ENCODE measurements around the gene PLD1.

The PLD1 gene

DNA sequence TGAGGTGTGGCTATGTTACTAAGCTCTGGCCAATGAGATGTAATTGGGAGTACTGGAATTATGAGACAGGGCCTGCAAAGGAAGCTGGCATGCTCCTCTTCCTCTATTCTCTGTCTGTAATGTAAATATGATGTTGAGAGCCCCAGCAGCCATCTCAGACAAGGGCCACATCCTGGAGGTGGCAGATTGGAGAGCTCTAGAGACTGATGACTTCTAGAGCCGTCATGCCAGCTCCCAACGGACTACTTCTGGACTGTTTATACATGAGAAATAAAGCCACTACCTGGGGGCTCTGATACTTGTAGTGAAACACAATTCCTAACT is 19.7 kb downstream of the PLD1 start:
- TF ChIP-seq, protein P1, sequence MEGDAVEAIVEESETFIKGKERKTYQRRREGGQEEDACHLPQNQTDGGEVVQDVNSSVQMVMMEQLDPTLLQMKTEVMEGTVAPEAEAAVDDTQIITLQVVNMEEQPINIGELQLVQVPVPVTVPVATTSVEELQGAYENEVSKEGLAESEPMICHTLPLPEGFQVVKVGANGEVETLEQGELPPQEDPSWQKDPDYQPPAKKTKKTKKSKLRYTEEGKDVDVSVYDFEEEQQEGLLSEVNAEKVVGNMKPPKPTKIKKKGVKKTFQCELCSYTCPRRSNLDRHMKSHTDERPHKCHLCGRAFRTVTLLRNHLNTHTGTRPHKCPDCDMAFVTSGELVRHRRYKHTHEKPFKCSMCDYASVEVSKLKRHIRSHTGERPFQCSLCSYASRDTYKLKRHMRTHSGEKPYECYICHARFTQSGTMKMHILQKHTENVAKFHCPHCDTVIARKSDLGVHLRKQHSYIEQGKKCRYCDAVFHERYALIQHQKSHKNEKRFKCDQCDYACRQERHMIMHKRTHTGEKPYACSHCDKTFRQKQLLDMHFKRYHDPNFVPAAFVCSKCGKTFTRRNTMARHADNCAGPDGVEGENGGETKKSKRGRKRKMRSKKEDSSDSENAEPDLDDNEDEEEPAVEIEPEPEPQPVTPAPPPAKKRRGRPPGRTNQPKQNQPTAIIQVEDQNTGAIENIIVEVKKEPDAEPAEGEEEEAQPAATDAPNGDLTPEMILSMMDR (IDR thresholded peaks at IDR 0.05; ENCODE audit: low read depth, low read length): no peak
- TF ChIP-seq POLR2A (IDR thresholded peaks at IDR 0.05; ENCODE audit: extremely low read depth, insufficient read length) (no peak), MYC (IDR thresholded peaks at IDR 0.05; ENCODE audit: low read depth, low read length) (no peak)
- TF ChIP-seq, protein P2, sequence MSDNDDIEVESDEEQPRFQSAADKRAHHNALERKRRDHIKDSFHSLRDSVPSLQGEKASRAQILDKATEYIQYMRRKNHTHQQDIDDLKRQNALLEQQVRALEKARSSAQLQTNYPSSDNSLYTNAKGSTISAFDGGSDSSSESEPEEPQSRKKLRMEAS (IDR thresholded peaks at IDR 0.05; ENCODE audit: low read depth, low read length): no peak
- DNase-seq (ENCODE audit: low read depth): no peak
- H3K4me3 ChIP-seq (ENCODE audit: low read depth, low read length): no peak overlapping the region

DNA sequence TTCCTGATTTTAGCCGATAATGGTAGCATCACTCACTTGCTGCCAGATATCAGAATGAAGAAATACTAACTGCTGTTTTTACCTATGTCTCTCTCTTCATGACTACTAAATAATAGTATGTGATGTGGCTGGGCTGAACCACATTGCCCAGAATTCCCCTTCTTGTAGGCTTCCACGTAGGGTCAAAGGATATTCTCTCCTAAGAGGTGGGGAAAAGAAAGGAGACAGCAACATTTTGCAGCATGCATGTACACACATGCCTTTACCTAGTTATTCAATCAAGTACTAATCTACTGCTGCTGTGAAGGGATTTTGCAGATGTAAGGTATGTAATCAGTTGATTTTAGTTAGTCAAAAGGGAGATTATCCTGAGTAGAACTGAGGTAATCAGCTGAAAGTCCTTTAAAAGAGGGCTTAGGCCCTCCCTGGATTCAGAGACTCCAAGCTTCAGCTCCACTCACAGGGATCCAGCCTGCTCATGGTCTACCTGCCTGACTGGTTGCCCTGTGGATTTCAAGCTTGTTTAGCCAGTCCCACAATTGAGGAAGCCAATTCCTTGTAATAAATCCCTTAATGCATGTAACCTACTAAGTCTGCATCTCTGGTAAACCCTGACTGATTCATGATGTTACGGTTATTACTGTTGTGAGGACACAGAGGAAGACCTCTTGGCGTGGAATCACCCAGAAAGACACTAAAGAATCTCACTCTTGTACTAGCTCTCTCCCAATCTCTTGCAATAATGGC is 20.4 kb downstream of the PLD1 start:
- no peak for DNase-seq (ENCODE audit: low read depth)
- no peak overlapping the region for H3K4me3 ChIP-seq (ENCODE audit: low read depth, low read length)
- TF ChIP-seq, protein P1 (IDR thresholded peaks at IDR 0.05; ENCODE audit: low read depth, low read length): no peak
- no peak for TF ChIP-seq MYC (IDR thresholded peaks at IDR 0.05; ENCODE audit: low read depth, low read length)
- TF ChIP-seq, protein P2 (IDR thresholded peaks at IDR 0.05; ENCODE audit: low read depth, low read length): no peak
- TF ChIP-seq POLR2A (IDR thresholded peaks at IDR 0.05; ENCODE audit: extremely low read depth, insufficient read length): no peak

- DNase-seq (ENCODE audit: low read depth): peak; percentile 66
- H3K4me3 ChIP-seq (ENCODE audit: low read depth, low read length): no peak overlapping the region
- TF ChIP-seq, protein P1 (IDR thresholded peaks at IDR 0.05; ENCODE audit: low read depth, low read length): no peak
- TF ChIP-seq POLR2A (IDR thresholded peaks at IDR 0.05; ENCODE audit: extremely low read depth, insufficient read length) (no peak), MYC (IDR thresholded peaks at IDR 0.05; ENCODE audit: low read depth, low read length) (no peak)
- TF ChIP-seq, protein P2 (IDR thresholded peaks at IDR 0.05; ENCODE audit: low read depth, low read length): no peak; the same call in 1 of the 2 replicates
These were observed 21.5 kb downstream of the PLD1 start for GRCh38 chr3:171788546-171789351.

- no peak for DNase-seq (ENCODE audit: low read depth)
- TF ChIP-seq, protein P1 (IDR thresholded peaks at IDR 0.05; ENCODE audit: low read depth, low read length): no peak
- TF ChIP-seq, protein P2 (IDR thresholded peaks at IDR 0.05; ENCODE audit: low read depth, low read length): no peak
- no peak for TF ChIP-seq POLR2A (IDR thresholded peaks at IDR 0.05; ENCODE audit: extremely low read depth, insufficient read length)
- no peak overlapping the region for H3K4me3 ChIP-seq (ENCODE audit: low read depth, low read length)
These were observed 23.3 kb downstream of the PLD1 start for GRCh38 chr3:171786997-171787396.

- DNase-seq (ENCODE audit: low read depth): no peak
- H3K4me3 ChIP-seq (ENCODE audit: low read depth, low read length): no peak overlapping the region
These were observed 25.3 kb downstream of the PLD1 start for GRCh38 chr3:171784937-171785336.

More at GRCh38 chr3:171784937-171785336, 25.3 kb downstream of the PLD1 start:
- TF ChIP-seq MYC (IDR thresholded peaks at IDR 0.05; ENCODE audit: low read depth, low read length) (no peak), POLR2A (IDR thresholded peaks at IDR 0.05; ENCODE audit: extremely low read depth, insufficient read length) (no peak)
- TF ChIP-seq, protein P1 (IDR thresholded peaks at IDR 0.05; ENCODE audit: low read depth, low read length): no peak
- TF ChIP-seq, protein P2 (IDR thresholded peaks at IDR 0.05; ENCODE audit: low read depth, low read length): no peak

Data from NB4 (cell line).